G401.6 (cell line): ENCODE data around the gene MAMDC2.
A peak's percentile ranks its signal among the peaks of the same experiment; 100 is the strongest.
"Not testable (repeated sequence)": the region's sequence is repeated elsewhere in the genome, so short reads cannot be mapped to it uniquely, and the experiment has no call there.

Experiments used
- FAIRE-seq: peaks from 2 replicates; lab custom pipeline; 2012; peaks lifted over from hg19 to GRCh38; lab: Jason Lieb, UNC

MAMDC2 gene

GRCh38 chr9:70136632-70137031 is 93.0 kb downstream of the MAMDC2 start:
- FAIRE-seq = no peak

DNA sequence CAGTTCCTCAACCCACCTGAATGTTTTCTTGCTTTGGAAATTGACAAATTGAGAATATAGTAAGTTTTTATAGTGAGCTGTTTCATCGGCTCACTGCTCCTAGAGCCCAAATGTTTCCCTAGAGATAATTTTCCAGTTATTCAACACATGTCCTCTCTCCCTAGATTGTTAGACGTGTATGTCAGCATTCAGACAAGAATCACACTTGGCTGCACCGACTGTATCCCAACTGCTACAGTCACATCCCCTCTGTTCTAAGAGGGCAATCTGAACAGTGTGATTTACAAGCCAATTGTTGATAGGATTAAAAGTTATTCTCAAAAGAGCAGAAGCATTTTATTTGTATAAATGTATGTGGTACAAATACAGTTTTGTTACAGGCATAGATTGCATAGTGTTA is 93.9 kb downstream of the MAMDC2 start:
- no peak for FAIRE-seq

GRCh38 chr9:70142101-70142500 is 98.5 kb downstream of the MAMDC2 start:
- no peak for FAIRE-seq

GRCh38 chr9:70143394-70144130 is 99.9 kb downstream of the MAMDC2 start:
- no peak for FAIRE-seq

- FAIRE-seq = no peak
Measured at GRCh38 chr9:70144131-70144503, 100.5 kb downstream of the MAMDC2 start.

DNA sequence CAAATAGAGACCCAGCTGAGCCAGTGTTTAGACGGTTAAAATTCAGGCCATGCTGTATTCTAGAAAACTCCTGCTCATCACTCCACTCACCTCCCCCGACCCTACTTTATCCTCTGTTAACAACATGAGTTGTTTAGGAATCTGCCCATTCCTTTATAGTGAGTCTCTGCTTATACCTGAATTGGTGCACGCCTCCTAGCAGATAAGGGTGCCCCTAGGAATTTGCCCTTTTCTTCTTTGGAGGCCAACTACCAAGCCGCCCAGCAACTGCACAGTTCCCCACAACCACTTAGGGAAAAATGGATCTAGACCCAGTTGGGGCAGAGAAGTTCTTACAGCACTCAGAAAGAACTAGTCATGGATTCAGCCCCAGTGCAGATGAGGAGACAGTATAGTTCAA is 102.3 kb downstream of the MAMDC2 start:
- FAIRE-seq = no peak

DNA sequence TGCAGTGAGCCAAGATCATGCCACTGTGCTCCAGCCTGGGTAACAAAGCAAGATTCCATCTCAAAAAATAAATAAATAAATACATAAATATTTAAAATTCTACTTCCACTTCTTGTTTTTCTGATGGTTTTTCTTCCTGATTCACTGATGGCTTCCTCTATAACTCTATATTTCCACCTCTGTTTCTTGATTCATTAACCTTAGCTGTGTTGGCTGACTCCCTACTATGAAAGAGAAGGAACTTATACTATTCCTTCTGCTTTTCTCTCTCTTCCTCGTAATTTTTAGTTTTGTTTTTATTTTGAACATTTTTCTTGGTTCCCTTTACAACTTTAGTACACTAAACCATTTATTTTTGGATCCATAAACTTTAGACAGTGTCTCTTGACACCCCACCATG is 103.5 kb downstream of the MAMDC2 start:
- FAIRE-seq = no peak

DNA sequence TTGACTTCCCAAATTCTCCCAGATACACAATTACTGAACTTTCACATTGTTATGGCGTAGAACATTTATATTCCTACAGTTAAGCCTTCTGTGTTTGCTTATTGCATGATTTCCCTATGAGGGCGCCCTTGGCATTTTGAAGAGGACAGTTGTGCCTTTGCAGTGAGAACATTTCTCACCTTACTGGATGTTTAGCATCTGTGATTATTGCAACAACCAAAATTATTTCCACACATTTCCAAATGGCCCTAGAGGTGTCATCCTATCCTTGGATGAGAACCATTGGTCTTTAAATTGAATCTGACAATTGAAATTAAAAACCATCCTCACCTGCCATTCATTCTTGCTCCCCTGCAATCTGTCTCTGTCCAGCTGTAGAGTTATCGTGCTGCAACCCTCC is 104.0 kb downstream of the MAMDC2 start:
- FAIRE-seq = no peak

- no peak for FAIRE-seq
Measured at GRCh38 chr9:70152350-70152749, 108.7 kb downstream of the MAMDC2 start.

- FAIRE-seq = no peak
Measured at GRCh38 chr9:70156729-70157128, 113.1 kb downstream of the MAMDC2 start.

- no peak for FAIRE-seq
Measured at GRCh38 chr9:70159630-70160029, 116.0 kb downstream of the MAMDC2 start.

- no peak for FAIRE-seq
Measured at GRCh38 chr9:70160686-70161600, 117.3 kb downstream of the MAMDC2 start.

GRCh38 chr9:70165006-70165602 is 121.5 kb downstream of the MAMDC2 start:
- FAIRE-seq = peak; percentile 85

DNA sequence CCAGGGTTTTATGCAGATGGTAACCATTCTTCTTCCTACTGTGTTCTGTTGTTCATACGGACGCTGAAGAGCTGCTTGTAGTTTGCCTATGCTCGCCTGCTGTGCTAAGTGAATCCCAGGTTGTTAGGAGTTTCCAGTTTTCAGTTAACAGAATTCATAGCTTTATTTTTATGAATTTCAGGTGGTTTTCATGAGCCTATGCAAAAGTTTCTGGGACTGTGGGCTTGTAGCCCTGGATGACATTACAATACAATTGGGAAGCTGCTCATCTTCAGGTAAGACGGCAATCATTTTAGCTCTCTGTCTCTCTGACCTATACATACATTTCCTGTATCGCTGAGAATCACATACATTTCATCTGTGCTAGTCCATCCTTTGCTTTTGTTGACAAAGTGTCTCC is 124.9 kb downstream of the MAMDC2 start:
- FAIRE-seq = no peak

GRCh38 chr9:70169222-70169621 is 125.6 kb downstream of the MAMDC2 start:
- no peak for FAIRE-seq

- FAIRE-seq = no peak
Measured at GRCh38 chr9:70170151-70170790, 126.6 kb downstream of the MAMDC2 start.

DNA sequence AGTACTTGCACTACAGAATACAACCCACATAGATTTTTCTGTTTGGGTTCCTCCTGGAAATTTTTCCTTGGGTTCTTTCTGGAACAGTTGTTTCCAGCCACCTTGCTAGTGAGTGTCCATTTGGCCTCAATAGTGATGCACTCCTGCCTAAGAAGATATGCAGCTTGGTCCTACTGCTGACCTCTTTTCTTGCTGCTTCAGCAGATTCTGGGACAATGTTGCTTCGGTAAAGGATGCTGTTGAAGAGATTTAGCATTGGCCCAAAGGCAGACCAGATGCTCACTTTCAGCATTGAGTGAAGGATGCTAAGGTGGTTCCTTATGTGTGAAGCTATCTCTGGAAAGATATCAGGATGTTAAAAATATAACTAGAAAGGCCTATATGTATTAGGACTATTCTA is 128.9 kb downstream of the MAMDC2 start:
- FAIRE-seq = no peak

DNA sequence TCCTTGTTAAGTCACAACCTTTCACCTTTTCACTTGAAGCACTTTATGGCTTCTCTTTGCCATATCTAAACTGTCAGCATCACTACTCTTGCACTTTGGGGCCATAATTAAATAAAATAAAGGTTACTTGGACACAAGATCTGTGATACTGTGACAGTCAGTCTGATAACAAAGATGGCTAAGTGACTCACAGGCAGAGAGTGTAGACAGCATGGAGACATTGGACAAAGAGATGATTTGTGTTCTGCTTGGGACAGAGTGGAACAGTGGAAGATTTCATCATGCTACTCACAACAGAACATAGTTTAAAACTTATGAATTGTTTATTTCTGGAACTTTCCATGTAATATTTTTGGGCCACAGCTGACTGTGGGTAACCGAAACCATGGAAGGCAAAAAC is 133.5 kb downstream of the MAMDC2 start:
- FAIRE-seq = no peak

DNA sequence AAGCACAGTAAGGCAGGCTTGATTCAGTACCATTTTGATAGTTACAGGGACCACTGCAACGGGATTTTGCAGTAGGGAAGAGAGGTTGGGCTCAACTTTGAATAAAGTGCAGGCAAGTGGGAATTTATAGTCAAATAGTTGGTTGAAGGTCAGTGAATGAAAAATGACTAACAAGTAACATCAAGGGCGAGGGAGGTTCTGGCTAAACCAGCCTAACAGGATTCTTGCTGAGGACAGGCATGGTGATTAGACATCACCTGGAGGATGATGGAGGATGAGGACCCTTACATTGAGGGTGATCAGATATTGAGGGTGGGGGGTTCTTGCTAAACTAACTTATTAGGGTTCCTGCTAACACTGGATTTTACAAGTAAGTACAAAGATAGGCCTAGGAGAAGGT is 149.1 kb downstream of the MAMDC2 start:
- FAIRE-seq = no peak

DNA sequence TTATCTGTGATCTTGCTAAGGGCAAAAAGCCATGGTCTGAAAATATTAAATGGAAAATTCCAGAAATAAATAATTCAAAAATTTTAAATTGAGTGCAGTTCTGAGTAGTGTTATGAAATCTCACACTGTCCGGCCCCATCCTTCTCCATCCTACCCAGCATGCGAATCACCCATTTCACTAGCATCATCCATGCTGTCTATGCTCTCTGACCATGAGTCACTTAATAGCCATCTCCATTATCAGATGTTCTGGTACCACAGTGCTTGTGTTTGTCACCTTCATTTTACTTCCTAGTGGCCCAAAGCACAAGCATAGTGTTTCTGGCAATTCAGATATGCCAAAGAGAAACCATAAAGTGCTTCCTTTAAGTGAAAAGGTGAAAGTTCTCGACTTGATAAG is 151.8 kb downstream of the MAMDC2 start:
- no peak for FAIRE-seq

DNA sequence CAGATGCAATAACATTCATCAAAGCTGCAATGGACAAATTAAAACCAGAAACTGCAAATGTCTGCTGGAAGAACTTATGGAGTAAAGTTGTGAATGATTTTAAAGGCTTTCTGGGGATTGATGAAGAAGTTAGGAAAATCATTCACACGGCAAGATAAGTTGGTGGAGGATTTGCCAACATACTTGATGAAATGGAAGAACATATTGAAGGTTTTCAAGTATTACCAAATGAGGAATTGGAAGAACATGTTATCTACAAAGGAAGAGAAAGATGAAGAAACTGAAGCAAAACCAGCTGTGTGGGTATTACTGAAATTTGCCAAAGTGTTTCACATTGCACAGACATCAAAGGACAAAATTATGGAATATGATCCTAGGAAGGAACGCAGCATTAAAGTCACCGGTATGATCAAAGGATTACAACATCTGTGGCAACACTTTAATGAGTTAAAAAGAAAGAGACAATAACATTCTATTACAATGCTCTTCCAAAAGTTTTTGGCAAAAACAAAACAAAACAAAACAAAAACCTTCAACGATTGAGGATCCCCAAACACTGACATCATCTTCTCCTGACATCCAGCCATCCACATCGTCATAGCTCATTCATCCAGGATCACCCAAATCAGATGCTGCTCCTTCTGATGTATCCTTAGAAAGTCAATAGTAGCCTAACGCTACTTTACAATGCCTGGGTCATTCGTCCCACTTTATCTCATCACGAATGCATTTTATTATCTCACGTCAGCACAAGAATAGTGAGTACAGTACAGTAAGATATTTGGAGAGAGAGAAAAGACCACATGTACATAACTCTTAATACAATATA is 153.8 kb downstream of the MAMDC2 start:
- no peak for FAIRE-seq

DNA sequence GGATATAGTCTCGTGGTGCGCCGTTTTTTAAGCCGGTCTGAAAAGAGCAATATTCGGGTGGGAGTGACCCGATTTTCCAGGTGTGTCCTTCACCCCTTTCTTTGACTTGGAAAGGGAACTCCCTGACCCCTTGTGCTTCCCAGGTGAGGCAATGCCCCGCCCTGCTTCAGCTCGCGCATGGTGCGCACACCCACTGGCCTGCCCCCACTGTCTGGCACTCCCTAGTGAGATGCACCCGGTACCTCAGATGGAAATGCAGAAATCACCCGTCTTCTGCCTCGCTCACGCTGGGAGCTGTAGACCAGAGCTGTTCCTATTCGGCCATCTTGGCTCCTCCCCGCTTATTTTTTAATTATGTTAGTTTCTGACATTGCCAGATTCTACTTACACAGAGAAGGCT is 161.1 kb downstream of the MAMDC2 start:
- not testable (repeated sequence) for FAIRE-seq
